Measurements from ENCODE around the gene CISD1. TPM values are rescaled to one million over a fixed set of nuclear protein-coding genes. Genes with fewer than 3 reads are reported as not detected.

The CISD1 gene
- total RNA-seq, 4 donors from 2014 or later: 3.7 to 32.2 (median 28.1) TPM

DNA sequence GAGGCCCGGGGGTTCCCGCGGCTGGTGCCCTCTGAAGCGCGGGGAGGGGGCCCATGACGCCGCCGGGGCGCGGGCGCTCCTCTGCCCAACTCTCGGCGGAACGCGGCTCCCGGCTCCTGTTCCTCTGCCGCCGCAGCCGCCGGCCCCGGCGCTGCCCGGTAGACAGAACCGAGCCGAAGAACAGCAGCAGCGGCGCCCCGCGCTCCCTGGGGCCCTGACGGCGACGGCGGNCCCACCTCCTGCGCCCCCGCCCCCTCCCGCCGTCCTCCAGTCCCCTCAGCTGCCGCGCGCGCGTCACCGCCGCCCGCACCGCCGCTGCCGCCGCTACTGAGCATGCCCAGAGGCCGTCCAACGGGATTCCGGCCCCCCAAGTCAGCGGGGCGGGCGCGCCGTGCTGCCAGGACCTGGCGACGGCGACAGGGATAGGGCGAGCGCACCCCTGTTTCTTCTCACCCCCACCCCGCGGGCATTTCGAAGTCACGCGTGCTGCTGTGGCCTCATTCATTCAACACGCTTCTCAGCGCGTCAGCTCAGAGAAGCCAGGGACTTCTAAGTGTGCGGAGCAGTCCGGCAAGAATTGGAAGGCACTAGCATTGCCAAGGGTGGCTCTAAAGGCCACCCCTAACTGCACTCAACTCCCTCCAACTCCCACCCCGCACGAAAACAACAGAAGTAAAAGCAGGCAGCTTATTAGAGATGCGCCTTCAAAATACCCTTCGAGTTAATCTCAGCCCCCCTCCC lies 1.1 kb upstream of the CISD1 start, which contains the start of gene IPMK:
IPMK (minus strand) TSS at position 182 of the 741 bp plus-strand sequence. CDS start 283 bp downstream, outside the sequence.
- WGBS, 2 donors (ENCODE audit: low coverage in 1 of 2): 0% methylated on average over 2 to 25 of the region's 76 CpGs
- H3K4me1 ChIP-seq: peaks cover 11 to 52% (median 24%) of the 10 kb centered on the region in 4 donors
- H3K9me3 ChIP-seq: no peaks in the 10 kb centered on the region
- peak; percentile 97 for DNase-seq
- H3K36me3 ChIP-seq: no peaks in the 10 kb centered on the region
- H3K4me3 ChIP-seq: peak within 1 kb of the TSS; percentile 48 to 86 (median 76)
- H3K27ac ChIP-seq: peak within 1 kb of the TSS; percentile 92 to 99 (median 99)
- in situ Hi-C loops (cut with MboI; ENCODE audit: low pct_ligation_motif_present in 1 of 4, low pct_unique_long_range_greater_than_20kb in 1 of 4, low sequenced_read_pairs in 3 of 4) (no loop called here), intact Hi-C loops (cut with DNase I; ENCODE audit: low total_unique reads) (no loop called here)
- no peaks in the 10 kb centered on the region for H3K27me3 ChIP-seq
- TF ChIP-seq EP300 (IDR thresholded peaks at IDR 0.05; ENCODE audit: low read depth): no peak
- TF ChIP-seq, protein P1, sequence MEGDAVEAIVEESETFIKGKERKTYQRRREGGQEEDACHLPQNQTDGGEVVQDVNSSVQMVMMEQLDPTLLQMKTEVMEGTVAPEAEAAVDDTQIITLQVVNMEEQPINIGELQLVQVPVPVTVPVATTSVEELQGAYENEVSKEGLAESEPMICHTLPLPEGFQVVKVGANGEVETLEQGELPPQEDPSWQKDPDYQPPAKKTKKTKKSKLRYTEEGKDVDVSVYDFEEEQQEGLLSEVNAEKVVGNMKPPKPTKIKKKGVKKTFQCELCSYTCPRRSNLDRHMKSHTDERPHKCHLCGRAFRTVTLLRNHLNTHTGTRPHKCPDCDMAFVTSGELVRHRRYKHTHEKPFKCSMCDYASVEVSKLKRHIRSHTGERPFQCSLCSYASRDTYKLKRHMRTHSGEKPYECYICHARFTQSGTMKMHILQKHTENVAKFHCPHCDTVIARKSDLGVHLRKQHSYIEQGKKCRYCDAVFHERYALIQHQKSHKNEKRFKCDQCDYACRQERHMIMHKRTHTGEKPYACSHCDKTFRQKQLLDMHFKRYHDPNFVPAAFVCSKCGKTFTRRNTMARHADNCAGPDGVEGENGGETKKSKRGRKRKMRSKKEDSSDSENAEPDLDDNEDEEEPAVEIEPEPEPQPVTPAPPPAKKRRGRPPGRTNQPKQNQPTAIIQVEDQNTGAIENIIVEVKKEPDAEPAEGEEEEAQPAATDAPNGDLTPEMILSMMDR (IDR thresholded peaks at IDR 0.05): peak in 1 of 5 experiments; percentile 3
- peak; percentile 81 for TF ChIP-seq POLR2A (IDR thresholded peaks at IDR 0.05)
- TF ChIP-seq POLR2AphosphoS5 (IDR thresholded peaks at IDR 0.05): peak; percentile 79 to 88 (median 80)

GRCh38 chr10:58268454-58268945 lies 462 bp upstream of the CISD1 start:
- Histone ChIP-seq H3K4me3 (peak overlapping the region; percentile 32 to 84 (median 58)), H3K36me3 (no peaks in the 10 kb centered on the region), H3K27ac (peak overlapping the region; percentile 92 to 99 (median 99)), H3K27me3 (no peaks in the 10 kb centered on the region), H3K4me1 (peaks cover 11 to 53% (median 24%) of the 10 kb centered on the region in 4 donors), H3K9me3 (no peaks in the 10 kb centered on the region)
- intact Hi-C loops (cut with DNase I; ENCODE audit: low total_unique reads): no loop called here
- in situ Hi-C loops (cut with MboI; ENCODE audit: low pct_ligation_motif_present in 1 of 4, low pct_unique_long_range_greater_than_20kb in 1 of 4, low sequenced_read_pairs in 3 of 4): no loop called here
- TF ChIP-seq EP300 (IDR thresholded peaks at IDR 0.05; ENCODE audit: low read depth): no peak
- TF ChIP-seq POLR2A (IDR thresholded peaks at IDR 0.05): no peak
- DNase-seq: no peak
- WGBS, 2 donors (ENCODE audit: low coverage in 1 of 2): 0% methylated on average over 12 to 13 of the region's 13 CpGs

GRCh38 chr10:58269782-58270290 lies 874 bp downstream of the CISD1 start:
- Histone ChIP-seq H3K36me3 (no peaks in the 10 kb centered on the region), H3K27ac (peak overlapping the region; percentile 92 to 99 (median 99)), H3K9me3 (no peaks in the 10 kb centered on the region), H3K4me3 (peak overlapping the region; percentile 48 to 84 (median 58)), H3K4me1 (peaks cover 9 to 52% (median 24%) of the 10 kb centered on the region in 4 donors), H3K27me3 (no peaks in the 10 kb centered on the region)
- no peak for TF ChIP-seq POLR2AphosphoS5 (IDR thresholded peaks at IDR 0.05)
- TF ChIP-seq, protein P1 (IDR thresholded peaks at IDR 0.05): peak in 1 of 5 experiments; percentile 25
- TF ChIP-seq POLR2A (IDR thresholded peaks at IDR 0.05): no peak
- intact Hi-C loops (cut with DNase I; ENCODE audit: low total_unique reads): no loop called here
- WGBS, 2 donors (ENCODE audit: low coverage in 1 of 2): 10 to 14% methylated on average over 12 of the region's 12 CpGs
- in situ Hi-C loops (cut with MboI; ENCODE audit: low pct_ligation_motif_present in 1 of 4, low pct_unique_long_range_greater_than_20kb in 1 of 4, low sequenced_read_pairs in 3 of 4): no loop called here
- DNase-seq: no peak

- intact Hi-C loops (cut with DNase I; ENCODE audit: low total_unique reads): no loop called here
- in situ Hi-C loops (cut with MboI; ENCODE audit: low pct_ligation_motif_present in 1 of 4, low pct_unique_long_range_greater_than_20kb in 1 of 4, low sequenced_read_pairs in 3 of 4): no loop called here
- peaks cover 0 to 6% (median 0%) of the 10 kb centered on the region in 4 donors for H3K36me3 ChIP-seq
- H3K4me3 ChIP-seq: no peak overlapping the region
- H3K4me1 ChIP-seq: peaks cover 0 to 40% (median 16%) of the 10 kb centered on the region in 4 donors
- no peak for TF ChIP-seq EP300 (IDR thresholded peaks at IDR 0.05; ENCODE audit: low read depth)
- TF ChIP-seq POLR2AphosphoS5 (IDR thresholded peaks at IDR 0.05): no peak
- no peak for TF ChIP-seq POLR2A (IDR thresholded peaks at IDR 0.05)
- TF ChIP-seq, protein P1 (IDR thresholded peaks at IDR 0.05): no peak
- no peaks in the 10 kb centered on the region for H3K9me3 ChIP-seq
- no peak for DNase-seq
- WGBS, 2 donors (ENCODE audit: low coverage in 1 of 2): 50 to 62% methylated on average over 2 of the region's 2 CpGs
- no peaks in the 10 kb centered on the region for H3K27me3 ChIP-seq
- peak overlapping the region in 3 of 4 donors; percentile 4 to 24 (median 10) for H3K27ac ChIP-seq
Observed at GRCh38 chr10:58275261-58275660, 6.3 kb downstream of the CISD1 start.

Data from transverse colon (tissue), 4 donors.